ENCODE measurements around the gene KAT2A.

Gene KAT2A

DNA sequence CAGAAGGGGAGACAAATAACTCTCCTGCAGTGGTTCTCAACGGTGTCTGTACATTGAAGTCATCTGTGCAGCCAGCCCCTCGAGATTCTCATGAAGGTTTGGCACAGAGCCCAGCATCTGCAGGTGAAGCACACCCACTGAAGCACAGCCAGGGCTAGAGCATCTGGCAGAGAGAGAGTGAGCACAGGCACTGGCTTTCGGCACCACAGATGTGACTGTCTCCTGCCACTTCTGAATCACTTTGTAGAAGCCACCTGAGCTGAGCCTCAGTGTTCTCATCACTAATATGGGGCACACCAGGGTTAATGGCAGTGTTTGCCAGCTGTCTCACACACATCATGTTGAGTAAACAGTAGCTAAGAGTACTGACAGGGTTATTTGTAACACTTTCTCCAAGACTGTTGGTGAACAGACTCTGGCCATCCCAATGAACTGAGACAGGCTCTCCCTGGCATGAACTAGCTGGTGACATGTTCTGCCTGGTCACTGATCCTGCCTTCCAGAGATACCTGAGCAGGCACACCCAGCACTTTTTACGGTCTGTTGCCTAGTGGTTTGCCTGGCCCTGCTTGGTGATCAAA lies 12.4 kb upstream of the KAT2A start:
- DNase-seq (ENCODE audit: insufficient read length, low spot score): no peak
- FAIRE-seq: no peak
- no peak for TF ChIP-seq CTCF (IDR thresholded peaks at IDR 0.05; ENCODE audit: insufficient read depth, missing control alignments)

DNA sequence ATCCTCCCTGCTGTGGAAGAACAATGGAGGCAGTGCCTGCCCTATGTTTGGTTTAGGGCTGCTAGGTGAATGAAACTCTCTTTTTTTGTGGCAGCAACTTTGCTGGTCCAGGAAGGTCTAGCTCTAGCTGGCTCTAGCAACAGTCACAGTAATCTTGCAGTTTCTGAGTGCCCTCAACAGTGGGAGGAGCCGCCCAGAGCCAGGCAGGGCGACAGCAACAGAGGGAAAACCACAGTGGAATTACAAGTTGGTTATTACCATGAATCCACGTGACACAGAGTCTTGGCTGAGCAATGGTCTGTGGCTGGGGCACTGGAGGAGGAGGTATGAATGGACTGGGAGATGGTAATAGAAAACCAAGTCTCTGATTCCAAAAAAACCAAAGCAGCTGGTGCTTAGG lies 11.8 kb upstream of the KAT2A start:
- no peak for DNase-seq (ENCODE audit: insufficient read length, low spot score)
- no peak for FAIRE-seq

GRCh38 chr17:42131981-42132432 lies 10.8 kb upstream of the KAT2A start:
- TF ChIP-seq CTCF (IDR thresholded peaks at IDR 0.05; ENCODE audit: insufficient read depth, missing control alignments): no peak
- no peak for DNase-seq (ENCODE audit: insufficient read length, low spot score)
- FAIRE-seq: no peak

More for the DNA sequence above, 11.8 kb upstream of the KAT2A start:
- no peak for TF ChIP-seq CTCF (IDR thresholded peaks at IDR 0.05; ENCODE audit: insufficient read depth, missing control alignments)

DNA sequence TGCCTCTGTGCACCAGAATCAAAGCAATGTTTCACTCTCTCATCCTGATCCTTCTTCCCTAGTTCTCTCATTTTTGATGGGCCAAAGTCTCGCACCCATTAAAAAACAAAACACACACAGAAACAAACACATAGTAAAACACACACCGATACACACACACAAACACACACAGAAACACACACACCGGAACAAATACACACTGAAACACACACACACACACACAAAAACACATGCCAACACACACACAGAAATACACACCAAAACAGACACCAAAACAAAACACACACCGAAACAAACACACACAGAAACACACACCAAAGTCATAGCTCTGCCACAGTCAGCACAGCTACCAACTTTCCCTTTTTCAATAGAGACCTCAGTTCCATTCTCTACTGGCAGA lies 10.1 kb upstream of the KAT2A start:
- FAIRE-seq (no peak), DNase-seq (ENCODE audit: insufficient read length, low spot score) (no peak)
- no peak for TF ChIP-seq CTCF (IDR thresholded peaks at IDR 0.05; ENCODE audit: insufficient read depth, missing control alignments)

DNA sequence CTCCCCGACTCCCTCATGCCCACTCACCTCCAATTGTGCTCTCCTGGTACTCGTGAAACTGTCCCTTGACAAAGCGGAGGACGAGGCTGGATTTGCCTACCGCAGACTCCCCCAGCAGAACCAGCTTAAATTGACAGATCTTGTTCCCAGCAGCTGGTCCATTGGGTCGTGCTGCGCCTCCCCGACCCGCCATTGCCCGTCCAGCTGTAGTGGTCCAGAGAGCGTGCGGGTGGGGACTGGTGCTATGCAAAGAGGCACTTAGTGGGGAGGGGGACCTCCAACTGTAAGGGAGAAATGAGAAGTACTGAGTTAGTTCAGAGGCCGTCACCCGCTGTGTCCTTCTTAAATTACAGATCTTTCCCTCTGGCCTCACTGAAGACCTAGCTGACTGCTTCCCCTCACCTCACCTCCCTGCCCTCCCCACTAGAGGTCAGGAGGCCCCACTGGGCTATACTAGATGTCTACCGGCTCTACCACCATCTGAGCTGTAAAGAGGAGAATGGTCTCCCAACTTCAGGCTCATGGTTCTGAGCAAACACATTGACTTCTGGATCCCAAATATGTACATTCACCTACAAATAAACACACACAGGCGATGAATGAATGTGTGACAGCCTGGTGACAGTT lies 9.3 kb upstream of the KAT2A start:
- TF ChIP-seq CTCF (IDR thresholded peaks at IDR 0.05; ENCODE audit: insufficient read depth, missing control alignments): no peak
- FAIRE-seq: no peak
- DNase-seq (ENCODE audit: insufficient read length, low spot score): no peak

DNA sequence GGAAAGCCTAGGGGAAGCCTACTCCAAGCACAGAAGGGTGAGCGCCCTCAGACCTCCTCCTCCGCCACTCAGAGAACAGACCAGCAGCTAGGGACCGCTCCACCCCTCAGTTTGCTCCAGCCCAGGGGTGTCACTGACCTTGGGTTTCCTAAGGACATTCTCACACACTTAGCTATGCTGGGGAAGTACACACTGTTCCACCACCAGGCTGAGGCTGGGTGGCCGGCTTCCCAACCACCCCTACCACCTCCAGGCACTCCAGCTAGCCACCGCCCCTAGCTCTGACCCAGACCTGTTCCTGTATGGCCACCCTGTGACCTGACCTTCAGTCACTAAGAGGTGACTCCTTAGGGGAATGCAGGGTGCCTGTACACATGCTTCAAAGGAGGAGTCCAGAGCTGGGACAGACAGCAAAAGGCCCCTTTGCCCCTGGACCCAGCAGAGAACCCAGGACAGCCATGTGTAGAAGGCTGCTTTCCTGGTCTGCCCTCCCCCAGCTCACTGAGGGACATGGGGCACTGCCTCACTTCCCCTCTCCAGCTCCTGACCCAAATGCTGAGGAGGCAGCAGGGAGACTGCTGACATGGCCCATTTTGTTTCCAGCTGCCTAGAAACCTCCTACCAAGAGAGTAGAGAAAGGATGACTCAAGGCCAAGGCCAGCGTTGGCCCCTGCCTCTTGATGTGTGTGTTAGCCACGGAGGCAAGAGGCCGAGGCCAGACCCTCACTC lies 8.1 kb upstream of the KAT2A start:
- no peak for TF ChIP-seq CTCF (IDR thresholded peaks at IDR 0.05; ENCODE audit: insufficient read depth, missing control alignments)
- FAIRE-seq (no peak), DNase-seq (ENCODE audit: insufficient read length, low spot score) (no peak)

GRCh38 chr17:42127414-42127813 lies 6.2 kb upstream of the KAT2A start:
- TF ChIP-seq CTCF (IDR thresholded peaks at IDR 0.05; ENCODE audit: insufficient read depth, missing control alignments): no peak
- no peak for FAIRE-seq
- no peak for DNase-seq (ENCODE audit: insufficient read length, low spot score)
